H1 (cell line): ENCODE measurements around the gene OVCH2.
"Not testable (repeated sequence)": the region's sequence is repeated elsewhere in the genome, so short reads cannot be mapped to it uniquely, and the experiment has no call there.

Experiments used
- EZH2 ChIP-seq: fragments of 200-600 bp; sonication (generic); IDR thresholded peaks from 2 replicates; pipeline ENCODE4 v1.7.1; 2012; ENCODE audit warnings: low read depth, mild to moderate bottlenecking, moderate library complexity, low read length, inconsistent platforms; ENCODE audit not compliant: severe bottlenecking
- POLR2A ChIP-seq, 2 experiments: IDR thresholded peaks; 1 replicate in 1 of 2; 2 replicates in 1 of 2; pipeline ENCODE4 v1.6.1; 2011; ENCODE audit warnings: low read depth in 2 of 2, low read length in 2 of 2, mild to moderate bottlenecking in 2 of 2; ENCODE audit errors: control extremely low read depth in 1 of 2
- SP4 ChIP-seq: IDR thresholded peaks from 2 replicates; pipeline ENCODE4 v1.6.1; 2012; ENCODE audit warnings: low read length, inconsistent platforms
- SUZ12 ChIP-seq: fragments of 200-600 bp; sonication (generic); IDR thresholded peaks from 2 replicates; pipeline ENCODE4 v1.6.1; 2012; ENCODE audit warnings: mild to moderate bottlenecking, inconsistent platforms, low read length, moderate library complexity, mixed read lengths
- TF ChIP-seq, protein P1 (sequence below), 3 experiments: IDR thresholded peaks; 1 replicate in 2 of 3; 2 replicates in 1 of 3; pipeline versions ENCODE4 v1.5.1 to v1.6.1; 2011; ENCODE audit warnings: low read length in 3 of 3, mild to moderate bottlenecking in 3 of 3, inconsistent platforms in 2 of 3, low read depth in 1 of 3, moderate library complexity in 1 of 3; ENCODE audit not compliant: insufficient read depth in 1 of 3; ENCODE audit errors: control extremely low read depth in 1 of 3

DNA sequence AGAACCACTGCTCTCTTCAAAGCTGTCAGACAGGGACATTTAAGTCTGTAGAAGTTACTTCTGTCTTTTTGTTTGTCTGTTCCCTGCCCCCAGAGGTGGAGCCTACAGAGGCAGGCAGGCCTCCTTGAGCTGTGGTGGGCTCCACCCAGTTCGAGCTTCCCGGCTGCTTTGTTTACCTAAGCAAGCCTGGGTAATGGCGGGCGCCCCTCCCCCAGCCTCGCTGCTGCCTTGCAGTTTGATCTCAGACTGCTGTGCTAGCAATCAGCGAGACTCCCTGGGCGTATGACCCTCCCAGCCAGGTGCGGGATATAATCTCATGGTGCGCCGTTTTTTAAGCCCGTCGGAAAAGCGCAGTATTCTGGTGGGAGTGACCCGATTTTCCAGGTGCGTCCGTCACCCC is 42.7 kb downstream of the OVCH2 start:
- TF ChIP-seq POLR2A (IDR thresholded peaks at IDR 0.05; ENCODE audit: control extremely low read depth in 1 of 2, low read depth in 2 of 2, low read length in 2 of 2); EZH2; SP4; SUZ12: not testable (repeated sequence)
- TF ChIP-seq, protein P1, sequence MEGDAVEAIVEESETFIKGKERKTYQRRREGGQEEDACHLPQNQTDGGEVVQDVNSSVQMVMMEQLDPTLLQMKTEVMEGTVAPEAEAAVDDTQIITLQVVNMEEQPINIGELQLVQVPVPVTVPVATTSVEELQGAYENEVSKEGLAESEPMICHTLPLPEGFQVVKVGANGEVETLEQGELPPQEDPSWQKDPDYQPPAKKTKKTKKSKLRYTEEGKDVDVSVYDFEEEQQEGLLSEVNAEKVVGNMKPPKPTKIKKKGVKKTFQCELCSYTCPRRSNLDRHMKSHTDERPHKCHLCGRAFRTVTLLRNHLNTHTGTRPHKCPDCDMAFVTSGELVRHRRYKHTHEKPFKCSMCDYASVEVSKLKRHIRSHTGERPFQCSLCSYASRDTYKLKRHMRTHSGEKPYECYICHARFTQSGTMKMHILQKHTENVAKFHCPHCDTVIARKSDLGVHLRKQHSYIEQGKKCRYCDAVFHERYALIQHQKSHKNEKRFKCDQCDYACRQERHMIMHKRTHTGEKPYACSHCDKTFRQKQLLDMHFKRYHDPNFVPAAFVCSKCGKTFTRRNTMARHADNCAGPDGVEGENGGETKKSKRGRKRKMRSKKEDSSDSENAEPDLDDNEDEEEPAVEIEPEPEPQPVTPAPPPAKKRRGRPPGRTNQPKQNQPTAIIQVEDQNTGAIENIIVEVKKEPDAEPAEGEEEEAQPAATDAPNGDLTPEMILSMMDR (IDR thresholded peaks at IDR 0.05; ENCODE audit: control extremely low read depth in 1 of 3, insufficient read depth in 1 of 3, low read depth in 1 of 3, low read length in 3 of 3): not testable (repeated sequence)
